Erythroblast (primary cell): Measurements from ENCODE around the gene FHOD1.

Source experiments
- DNase-seq, 2 experiments: peaks; one replicate each; lab custom pipeline; 2025; lab: John Stamatoyannopoulos, UW
- GATA1 ChIP-seq: IDR thresholded peaks from 2 replicates; pipeline ENCODE4 v1.6.1; 2011; ENCODE audit warnings: low read depth, mild to moderate bottlenecking, control low read depth, low read length, moderate library complexity
- POLR2A ChIP-seq: IDR thresholded peaks from 2 replicates; pipeline ENCODE4 v1.6.1; 2011; ENCODE audit warnings: mild to moderate bottlenecking, low read length

Gene FHOD1

DNA sequence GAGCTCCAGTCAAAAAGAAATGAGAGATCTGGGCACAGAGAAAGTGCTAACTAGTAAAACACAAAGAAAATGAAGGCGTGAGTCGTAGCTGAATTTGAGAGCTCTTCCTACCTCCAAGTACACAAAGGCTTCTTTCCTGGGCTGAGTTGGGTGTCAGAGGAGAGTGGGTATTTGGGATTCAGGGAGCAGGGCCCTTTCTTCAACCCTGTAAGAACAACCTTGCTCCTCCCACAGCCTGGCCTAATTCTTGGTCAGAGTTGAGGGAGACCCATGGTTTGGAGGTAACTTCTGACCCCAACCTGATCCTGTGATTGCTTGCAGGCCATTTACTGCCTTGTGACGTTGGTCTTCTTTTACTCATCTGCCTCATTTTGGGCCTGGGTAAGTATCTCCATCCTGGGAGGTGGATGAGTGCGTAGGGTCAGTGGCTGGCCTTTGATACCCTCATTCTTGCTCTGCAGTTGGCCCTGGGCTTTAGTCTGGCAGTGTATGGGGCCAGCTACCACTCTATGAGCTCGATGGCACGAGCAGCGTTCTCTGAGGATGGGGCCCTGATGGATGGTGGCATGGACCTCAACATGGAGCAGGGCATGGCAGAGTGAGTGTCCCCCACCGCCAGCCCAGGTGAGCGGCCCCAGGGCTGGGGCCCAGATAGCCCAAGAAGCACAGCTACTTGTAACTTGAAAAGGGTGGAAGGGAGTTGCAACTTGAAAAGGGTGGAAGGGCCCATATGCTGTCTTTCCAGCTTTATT is 19.1 kb downstream of the FHOD1 start:
- no peak for DNase-seq
- no peak for TF ChIP-seq GATA1
- TF ChIP-seq POLR2A = no peak

GRCh38 chr16:67227567-67227921 is 19.7 kb downstream of the FHOD1 start:
- TF ChIP-seq GATA1 (no peak), POLR2A (no peak)
- DNase-seq = no peak

- peak; percentile 89 for TF ChIP-seq POLR2A
- no peak for TF ChIP-seq GATA1
- DNase-seq = peak; percentile 99
Measured at GRCh38 chr16:67226804-67227566, 20.3 kb downstream of the FHOD1 start, which contains the start of gene TMEM208. TSS of gene TMEM208 (plus strand) at chr16:67227130. CDS start at chr16:67227219, 89 bp downstream.

GRCh38 chr16:67226295-67226803 is 20.9 kb downstream of the FHOD1 start:
- DNase-seq = no peak
- TF ChIP-seq GATA1 (no peak), POLR2A (no peak)

DNA sequence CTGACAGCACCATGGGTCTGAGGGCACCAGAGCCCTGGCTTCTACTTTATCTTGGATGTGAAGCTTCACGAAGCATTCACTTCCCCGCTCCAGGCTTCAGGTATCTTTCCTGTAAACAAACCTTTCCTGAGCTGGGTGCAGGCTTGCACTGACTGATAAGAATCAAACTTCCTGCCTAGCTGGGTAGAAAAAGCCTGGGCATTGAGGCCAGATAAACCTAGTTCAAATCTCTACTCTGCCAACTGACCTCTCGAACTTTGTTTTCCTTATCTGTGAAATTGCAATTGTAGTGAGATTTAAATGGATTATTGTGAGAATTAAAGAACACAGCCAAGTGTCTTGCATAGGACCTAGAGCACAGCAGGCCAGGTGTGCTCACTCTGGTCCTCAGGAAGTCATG is 23.3 kb downstream of the FHOD1 start:
- TF ChIP-seq POLR2A = no peak
- no peak for TF ChIP-seq GATA1
- DNase-seq = no peak

GRCh38 chr16:67216612-67217490 is 30.4 kb downstream of the FHOD1 start:
- peak; percentile 77 to 81 for DNase-seq
- TF ChIP-seq POLR2A = no peak
- TF ChIP-seq GATA1 = no peak

DNA sequence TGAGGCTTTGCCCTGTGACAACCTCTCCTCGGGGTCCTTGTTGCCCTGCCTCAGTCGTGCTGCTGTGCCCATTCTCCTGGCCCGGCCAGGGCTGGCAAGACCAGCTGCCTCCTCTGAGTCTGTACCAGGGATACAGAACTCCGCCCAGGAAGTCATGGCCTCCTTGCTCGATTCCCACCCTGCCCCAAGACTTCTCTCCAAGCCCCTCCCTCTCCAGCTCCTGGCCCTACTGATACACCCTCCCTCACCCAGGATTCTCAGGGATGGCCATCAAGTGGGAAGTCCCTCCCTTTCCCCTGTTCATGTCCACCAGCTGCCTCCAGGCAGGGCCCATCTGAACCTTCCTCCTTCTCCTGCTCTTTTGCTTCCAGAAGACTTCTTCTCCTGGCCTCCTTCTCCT is 31.6 kb downstream of the FHOD1 start:
- no peak for DNase-seq
- TF ChIP-seq POLR2A = no peak
- TF ChIP-seq GATA1 = no peak

GRCh38 chr16:67213197-67214019 is 33.9 kb downstream of the FHOD1 start:
- DNase-seq = no peak
- TF ChIP-seq GATA1 (no peak), POLR2A (no peak)

GRCh38 chr16:67212766-67213165 is 34.5 kb downstream of the FHOD1 start:
- TF ChIP-seq POLR2A (no peak), GATA1 (no peak)
- no peak for DNase-seq

GRCh38 chr16:67211674-67212073 is 35.6 kb downstream of the FHOD1 start:
- DNase-seq = no peak
- TF ChIP-seq POLR2A (no peak), GATA1 (no peak)

DNA sequence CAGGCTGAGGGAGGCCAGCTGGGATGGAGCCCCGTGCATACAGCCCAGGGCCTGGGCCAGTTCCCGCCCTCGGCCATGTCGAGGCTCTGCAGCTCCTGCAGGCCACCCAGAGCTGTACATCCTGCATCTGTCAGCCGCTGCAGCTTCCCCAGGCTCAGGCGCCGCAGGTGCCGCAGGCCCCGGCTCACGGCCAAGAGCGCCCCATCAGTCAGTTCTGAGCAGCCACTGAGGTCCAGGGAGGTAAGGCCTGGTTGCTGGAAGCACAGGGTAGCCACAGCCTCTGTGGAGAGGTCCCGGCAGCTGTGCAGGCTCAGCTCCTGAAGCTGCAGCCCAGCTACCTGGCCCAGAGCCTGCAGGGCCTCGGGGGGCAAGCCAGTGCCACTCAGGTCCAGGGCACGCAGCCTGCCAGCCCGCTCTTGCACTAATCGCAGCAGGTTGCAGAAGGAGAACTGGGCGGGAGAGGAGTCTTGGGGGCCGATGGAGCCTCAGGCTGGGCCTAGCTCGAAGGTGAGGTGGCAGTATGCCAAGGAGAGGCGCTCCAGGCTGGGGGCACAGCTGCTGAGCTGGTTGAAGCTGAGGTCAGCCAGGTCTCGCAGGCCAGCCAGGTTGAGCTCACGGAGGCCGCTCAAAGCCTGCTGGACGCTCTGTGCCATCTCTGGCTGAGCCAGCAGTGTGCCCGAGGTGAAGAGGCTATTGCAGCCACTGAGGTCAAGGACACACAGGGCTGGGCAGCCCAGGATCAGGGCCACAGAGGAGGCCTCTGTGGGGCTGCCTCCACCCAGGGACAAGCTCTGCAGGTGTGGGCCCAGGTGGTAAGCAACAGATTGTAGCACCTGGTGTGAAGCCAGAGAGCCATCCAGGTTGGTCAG is 37.0 kb downstream of the FHOD1 start:
- DNase-seq = no peak
- TF ChIP-seq POLR2A = no peak
- no peak for TF ChIP-seq GATA1

DNA sequence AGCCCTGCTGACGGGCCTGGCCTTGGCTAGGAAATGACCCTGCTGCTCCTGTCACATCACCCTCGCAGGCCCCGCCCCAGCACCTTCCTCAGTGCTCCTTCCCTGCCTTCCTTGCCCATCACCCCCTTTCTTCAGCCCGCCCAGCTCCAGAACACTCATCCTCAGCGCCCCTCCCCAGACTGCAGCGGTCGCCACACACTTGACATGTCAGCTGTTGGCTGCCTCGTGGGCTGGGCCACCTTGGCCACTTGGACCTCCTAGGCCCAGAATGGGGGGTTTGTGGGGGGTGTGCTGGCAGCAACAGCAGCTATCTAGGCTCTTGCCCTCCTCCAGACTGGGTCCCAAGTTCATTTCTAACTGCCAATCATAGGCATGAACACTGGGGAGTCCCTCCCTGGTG is 37.7 kb downstream of the FHOD1 start:
- no peak for TF ChIP-seq POLR2A
- no peak for DNase-seq
